ENCODE results near the gene TNS3. TPM values are rescaled to one million over a fixed set of nuclear protein-coding genes. Genes with fewer than 3 reads are reported as not detected.
A peak's percentile ranks its signal among the peaks of the same experiment; 100 is the strongest.

Gene TNS3
- total RNA-seq, 5 donors from 2014 or later (not counting 1 experiment from before 2014, with no cell fraction given): 0.58 to 3.7 (median 2.0) TPM

DNA sequence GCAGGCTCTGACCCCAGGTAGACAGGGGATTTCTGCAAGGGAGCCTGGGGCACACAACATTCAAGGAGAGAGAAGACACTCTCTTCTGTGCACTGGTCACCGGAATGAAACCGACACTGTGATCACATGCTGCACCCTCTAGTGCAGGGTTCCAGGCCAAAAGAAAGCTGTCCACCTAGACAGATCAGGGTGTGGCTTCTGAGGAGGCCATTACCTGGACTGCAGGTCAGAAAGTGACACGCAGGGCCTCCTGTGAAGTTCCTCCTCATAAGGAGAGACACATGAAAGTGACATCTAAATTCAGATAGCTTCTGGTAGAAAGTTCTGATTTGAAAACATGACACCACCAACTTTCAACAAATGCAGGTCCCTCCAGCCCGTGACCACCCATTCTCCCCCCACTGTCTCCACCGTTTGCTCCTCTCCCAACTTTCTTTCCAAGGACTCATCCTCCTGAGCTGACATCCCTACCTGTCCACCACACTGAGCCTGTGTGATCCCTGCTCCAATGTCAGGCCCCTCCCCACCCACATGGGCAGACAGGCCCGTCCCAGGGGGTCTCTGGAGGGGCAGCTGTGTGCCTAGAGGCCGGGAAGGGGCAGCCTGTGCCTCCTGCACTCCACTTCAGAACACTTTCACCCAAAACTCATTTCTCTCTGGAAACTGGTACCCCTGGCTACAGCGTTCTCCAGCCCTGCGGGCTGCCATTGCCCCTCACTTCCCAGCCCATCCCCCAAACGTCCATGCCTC is 198.0 kb downstream of the TNS3 start:
- no peaks in the 10 kb centered on the region for H3K36me3 ChIP-seq (ENCODE audit: control insufficient read depth in 2 of 2, extremely low read depth in 1 of 2, insufficient read depth in 1 of 2, low read length in 1 of 2)
- peak in 1 of 4 experiments; percentile 14 for ATAC-seq (replicated peaks in 1 of 4)

DNA sequence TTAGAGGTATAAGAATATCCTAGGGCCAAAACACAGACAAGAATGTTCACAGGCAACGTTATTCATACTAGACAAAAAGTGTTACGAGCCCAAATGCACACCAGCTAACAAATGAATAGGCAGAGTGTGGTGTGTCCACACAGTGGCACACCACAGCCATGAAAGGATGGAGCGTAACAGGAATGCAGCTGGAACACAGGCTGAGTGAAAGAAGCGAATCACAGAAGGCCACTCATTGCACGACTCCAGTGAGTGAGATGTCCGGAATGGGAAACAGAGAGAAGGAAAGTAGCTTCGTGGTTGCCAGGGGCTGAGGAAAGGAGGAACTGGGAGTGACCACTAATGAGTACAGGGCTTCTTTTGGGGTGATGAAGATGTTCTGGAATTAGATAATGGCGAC is 198.8 kb downstream of the TNS3 start:
- ChIA-PET POLR2A (no interaction called here), CTCF (no interaction called here)
- WGBS (ENCODE audit: insufficient coverage): 88% methylated on average over 7 of the region's 8 CpGs
- Histone ChIP-seq H3K4me3 (ENCODE audit: control insufficient read depth in 1 of 2, extremely low read depth in 1 of 2, low read length in 1 of 2) (no peak overlapping the region), H3K9me3 (no peaks in the 10 kb centered on the region), H3K27ac (ENCODE audit: low read length) (no peak overlapping the region), H3K36me3 (ENCODE audit: control insufficient read depth in 2 of 2, extremely low read depth in 1 of 2, insufficient read depth in 1 of 2, low read length in 1 of 2) (no peaks in the 10 kb centered on the region), H3K4me1 (ENCODE audit: control insufficient read depth in 1 of 2, extremely low read depth in 1 of 2, insufficient read depth in 2 of 2, low read length in 2 of 2) (peaks cover 0 to 5% of the 10 kb centered on the region in 2 experiments), H3K27me3 (replicated peaks in 1 of 2; ENCODE audit: control insufficient read depth in 2 of 2, extremely low read depth in 1 of 2, insufficient read depth in 2 of 2, low read length in 1 of 2) (peaks cover 0 to 21% of the 10 kb centered on the region in 2 experiments)
- H3K4me3 Mint-ChIP-seq: no peak overlapping the region
- no peaks in the 10 kb centered on the region for H3K36me3 Mint-ChIP-seq
- DNase-seq (no peak), ATAC-seq (replicated peaks in 1 of 4) (no peak)
- peaks cover 0 to 3% (median 0%) of the 10 kb centered on the region in 3 donors for H3K4me1 Mint-ChIP-seq
- no peaks in the 10 kb centered on the region for H3K9me3 Mint-ChIP-seq
- peaks cover 0 to 11% of the 10 kb centered on the region in 2 donors for H3K27me3 Mint-ChIP-seq
- H3K27ac Mint-ChIP-seq: no peak overlapping the region

More for the DNA sequence above, 198.0 kb downstream of the TNS3 start:
- 58% methylated on average over 7 of the region's 10 CpGs for WGBS (ENCODE audit: insufficient coverage)
- ChIA-PET POLR2A (no interaction called here), CTCF (interaction anchor here in 1 of 2 donors (1.2 kb wide), 1 partner anchor 10 kb away, joined by 3 read pairs; no protein-coding TSS in a partner anchor)
- Histone ChIP-seq H3K4me3 (ENCODE audit: control insufficient read depth in 1 of 2, extremely low read depth in 1 of 2, low read length in 1 of 2) (no peak overlapping the region), H3K27ac (ENCODE audit: low read length) (no peak overlapping the region), H3K27me3 (replicated peaks in 1 of 2; ENCODE audit: control insufficient read depth in 2 of 2, extremely low read depth in 1 of 2, insufficient read depth in 2 of 2, low read length in 1 of 2) (peaks cover 0 to 21% of the 10 kb centered on the region in 2 experiments), H3K9me3 (no peaks in the 10 kb centered on the region), H3K4me1 (ENCODE audit: control insufficient read depth in 1 of 2, extremely low read depth in 1 of 2, insufficient read depth in 2 of 2, low read length in 2 of 2) (peaks cover 0 to 5% of the 10 kb centered on the region in 2 experiments)
- H3K4me1 Mint-ChIP-seq: peaks cover 0 to 3% (median 0%) of the 10 kb centered on the region in 3 donors
- no peak overlapping the region for H3K27ac Mint-ChIP-seq
- H3K4me3 Mint-ChIP-seq: no peak overlapping the region
- DNase-seq: no peak
- no peaks in the 10 kb centered on the region for H3K36me3 Mint-ChIP-seq
- H3K27me3 Mint-ChIP-seq: peaks cover 0 to 11% of the 10 kb centered on the region in 2 donors
- no peaks in the 10 kb centered on the region for H3K9me3 Mint-ChIP-seq

DNA sequence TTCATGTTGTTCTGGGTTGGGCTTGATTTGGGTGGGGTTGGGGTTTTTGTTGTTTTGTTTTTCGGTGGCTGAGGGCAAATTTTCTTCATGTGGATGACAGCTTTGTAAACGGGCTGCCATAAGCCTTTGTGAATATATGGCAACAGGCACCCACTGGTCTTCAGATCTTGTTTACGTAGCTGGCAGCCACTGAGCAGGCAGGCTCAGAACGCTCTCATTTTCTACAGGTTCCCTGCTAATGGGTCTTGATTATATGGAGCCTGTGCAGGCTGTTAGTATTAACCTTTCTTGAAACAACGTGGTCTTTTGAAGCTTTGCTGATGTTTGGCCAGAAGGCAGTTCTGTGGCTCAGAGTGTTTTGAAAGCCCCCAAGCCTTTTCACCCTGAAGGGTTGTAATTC is 199.7 kb downstream of the TNS3 start:
- Histone ChIP-seq H3K27ac (ENCODE audit: low read length) (no peak overlapping the region), H3K36me3 (ENCODE audit: control insufficient read depth in 2 of 2, extremely low read depth in 1 of 2, insufficient read depth in 1 of 2, low read length in 1 of 2) (no peaks in the 10 kb centered on the region), H3K4me3 (ENCODE audit: control insufficient read depth in 1 of 2, extremely low read depth in 1 of 2, low read length in 1 of 2) (no peak overlapping the region), H3K9me3 (no peaks in the 10 kb centered on the region), H3K27me3 (replicated peaks in 1 of 2; ENCODE audit: control insufficient read depth in 2 of 2, extremely low read depth in 1 of 2, insufficient read depth in 2 of 2, low read length in 1 of 2) (peaks cover 0 to 21% of the 10 kb centered on the region in 2 experiments), H3K4me1 (ENCODE audit: control insufficient read depth in 1 of 2, extremely low read depth in 1 of 2, insufficient read depth in 2 of 2, low read length in 2 of 2) (peaks cover 0 to 5% of the 10 kb centered on the region in 2 experiments)
- H3K27ac Mint-ChIP-seq: no peak overlapping the region
- POLR2A ChIA-PET: no interaction called here
- DNase-seq (no peak), ATAC-seq (replicated peaks in 1 of 4) (no peak)
- no peak overlapping the region for H3K4me3 Mint-ChIP-seq
- no peaks in the 10 kb centered on the region for H3K9me3 Mint-ChIP-seq
- H3K27me3 Mint-ChIP-seq: peaks cover 0 to 14% of the 10 kb centered on the region in 2 donors
- 67% methylated on average over 1 of the region's 5 CpGs for WGBS (ENCODE audit: insufficient coverage)
- H3K4me1 Mint-ChIP-seq: peaks cover 0 to 3% (median 0%) of the 10 kb centered on the region in 3 donors
- H3K36me3 Mint-ChIP-seq: no peaks in the 10 kb centered on the region
- CTCF ChIA-PET: interaction anchor here in 1 of 2 donors (0.5 kb wide), 1 partner anchor 39 kb away, joined by 4 read pairs; no protein-coding TSS in a partner anchor

DNA sequence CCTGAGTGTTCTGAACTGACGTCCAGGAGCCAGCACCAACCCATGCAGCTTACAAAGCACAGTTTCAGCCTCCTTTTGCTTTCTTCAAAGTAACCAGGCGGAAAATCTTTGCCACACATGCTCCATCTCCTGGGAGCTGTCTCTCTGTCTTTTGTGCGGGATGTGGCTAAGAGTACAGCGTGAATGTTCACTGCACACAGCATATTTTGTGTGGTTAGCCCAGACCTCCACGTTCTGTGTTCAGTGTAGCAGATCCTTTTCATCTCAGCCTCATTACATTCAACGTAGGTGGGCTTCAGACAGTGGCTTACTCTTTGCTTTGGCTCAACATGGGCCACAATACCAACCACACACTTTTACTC is 200.8 kb downstream of the TNS3 start:
- Mint-ChIP-seq H3K9me3 (no peaks in the 10 kb centered on the region), H3K27ac (no peak overlapping the region), H3K4me1 (peaks cover 0 to 3% (median 0%) of the 10 kb centered on the region in 3 donors), H3K4me3 (no peak overlapping the region), H3K27me3 (peaks cover 0 to 14% of the 10 kb centered on the region in 2 donors), H3K36me3 (no peaks in the 10 kb centered on the region)
- CTCF ChIA-PET: no interaction called here
- Histone ChIP-seq H3K4me1 (ENCODE audit: control insufficient read depth in 1 of 2, extremely low read depth in 1 of 2, insufficient read depth in 2 of 2, low read length in 2 of 2) (peaks cover 0 to 5% of the 10 kb centered on the region in 2 experiments), H3K36me3 (ENCODE audit: control insufficient read depth in 2 of 2, extremely low read depth in 1 of 2, insufficient read depth in 1 of 2, low read length in 1 of 2) (no peaks in the 10 kb centered on the region), H3K27me3 (replicated peaks in 1 of 2; ENCODE audit: control insufficient read depth in 2 of 2, extremely low read depth in 1 of 2, insufficient read depth in 2 of 2, low read length in 1 of 2) (peaks cover 0 to 19% of the 10 kb centered on the region in 2 experiments), H3K27ac (ENCODE audit: low read length) (no peak overlapping the region), H3K4me3 (ENCODE audit: control insufficient read depth in 1 of 2, extremely low read depth in 1 of 2, low read length in 1 of 2) (no peak overlapping the region), H3K9me3 (no peaks in the 10 kb centered on the region)
- POLR2A ChIA-PET: no interaction called here
- 20% methylated on average over 6 of the region's 6 CpGs for WGBS (ENCODE audit: insufficient coverage)
- DNase-seq: no peak
- ATAC-seq (replicated peaks in 1 of 4): no peak

DNA sequence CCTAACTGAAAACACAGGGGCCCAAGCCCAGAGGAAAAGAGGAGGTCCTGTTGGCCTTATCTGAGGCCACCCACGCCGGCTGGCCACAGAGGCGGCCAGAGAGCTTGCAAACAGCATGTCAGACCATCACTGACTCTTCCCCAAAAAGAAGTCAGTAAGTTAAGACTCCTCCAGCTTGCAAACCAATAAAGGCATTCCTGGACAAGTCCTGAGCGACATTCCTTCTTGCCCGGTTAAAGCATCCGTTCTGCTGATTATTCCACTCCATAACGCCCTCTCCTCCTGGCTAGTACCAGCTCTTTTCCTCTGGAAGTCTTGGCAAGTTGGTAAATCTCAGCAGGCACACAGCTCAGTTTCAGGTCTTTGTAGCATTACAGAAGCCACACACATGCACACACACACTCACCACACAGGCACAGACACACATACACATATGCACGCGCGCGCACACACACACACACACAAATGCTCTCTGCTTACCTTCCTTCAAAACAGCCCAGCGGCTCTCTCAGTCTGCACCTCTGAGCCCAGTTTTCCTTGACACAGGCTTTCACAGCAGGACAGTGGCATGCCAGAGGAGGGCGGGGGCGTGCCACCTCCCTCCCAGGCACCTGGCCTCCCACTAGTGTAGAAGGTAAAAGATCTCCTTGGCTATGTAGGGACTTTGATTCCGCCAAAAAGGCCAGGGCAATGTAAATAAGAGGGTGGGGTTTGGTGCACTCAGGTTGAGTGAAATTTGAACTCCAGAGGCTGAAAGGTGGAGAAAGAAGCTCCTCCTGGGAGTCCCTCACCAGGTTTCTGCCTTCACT is 201.4 kb downstream of the TNS3 start:
- Mint-ChIP-seq H3K4me1 (peaks cover 0 to 3% (median 0%) of the 10 kb centered on the region in 3 donors), H3K27ac (no peak overlapping the region), H3K27me3 (peaks cover 0 to 13% of the 10 kb centered on the region in 2 donors), H3K9me3 (no peaks in the 10 kb centered on the region), H3K4me3 (no peak overlapping the region), H3K36me3 (no peaks in the 10 kb centered on the region)
- CTCF ChIA-PET: no interaction called here
- no peak overlapping the region for H3K27ac ChIP-seq (ENCODE audit: low read length)
- POLR2A ChIA-PET: no interaction called here
- H3K9me3 ChIP-seq: no peaks in the 10 kb centered on the region
- WGBS (ENCODE audit: insufficient coverage): 90% methylated on average over 8 of the region's 15 CpGs
- H3K27me3 ChIP-seq (replicated peaks in 1 of 2; ENCODE audit: control insufficient read depth in 2 of 2, extremely low read depth in 1 of 2, insufficient read depth in 2 of 2, low read length in 1 of 2): peaks cover 0 to 19% of the 10 kb centered on the region in 2 experiments
- DNase-seq (no peak), ATAC-seq (replicated peaks in 1 of 4) (no peak)
- no peaks in the 10 kb centered on the region for H3K36me3 ChIP-seq (ENCODE audit: control insufficient read depth in 2 of 2, extremely low read depth in 1 of 2, insufficient read depth in 1 of 2, low read length in 1 of 2)
- peaks cover 0 to 5% of the 10 kb centered on the region in 2 experiments for H3K4me1 ChIP-seq (ENCODE audit: control insufficient read depth in 1 of 2, extremely low read depth in 1 of 2, insufficient read depth in 2 of 2, low read length in 2 of 2)
- H3K4me3 ChIP-seq (ENCODE audit: control insufficient read depth in 1 of 2, extremely low read depth in 1 of 2, low read length in 1 of 2): no peak overlapping the region

DNA sequence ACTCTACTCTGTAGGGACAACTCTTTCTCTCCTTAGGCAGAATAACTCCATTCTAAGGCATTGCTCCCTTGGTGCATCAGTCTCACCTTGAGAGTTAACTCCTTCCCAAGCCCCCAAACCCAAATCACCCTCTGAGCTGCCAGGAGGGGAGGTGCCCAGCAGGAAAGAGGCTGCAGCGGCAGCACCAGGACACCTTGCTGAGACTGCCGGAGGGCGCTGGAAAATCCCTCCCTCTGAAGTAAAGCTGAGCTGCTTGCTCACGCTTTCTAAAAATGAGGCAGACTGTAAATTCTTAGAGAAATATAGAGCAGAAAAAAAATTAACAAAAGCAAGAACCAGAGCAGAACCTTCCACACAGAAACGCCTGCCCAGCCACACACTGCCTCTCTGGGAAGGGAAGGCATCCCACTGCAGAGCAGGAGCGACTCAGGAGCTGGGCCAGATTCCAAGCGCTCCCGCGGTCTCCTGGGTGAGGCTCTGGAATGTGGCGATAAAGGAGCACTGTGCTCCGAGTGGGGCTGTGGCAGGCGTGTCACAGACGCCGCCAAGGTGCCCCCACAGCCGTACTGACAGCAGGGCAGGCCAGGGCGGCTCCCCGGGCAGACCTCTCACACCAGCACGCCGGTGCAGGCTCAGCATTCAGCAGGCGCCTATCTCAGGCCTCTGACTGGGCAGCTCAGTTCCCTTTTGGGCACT is 202.1 kb downstream of the TNS3 start:
- H3K27me3 Mint-ChIP-seq: peaks cover 0 to 10% of the 10 kb centered on the region in 2 donors
- CTCF ChIA-PET: no interaction called here
- POLR2A ChIA-PET: no interaction called here

More for the DNA sequence above, 202.1 kb downstream of the TNS3 start:
- WGBS (ENCODE audit: insufficient coverage): 85% methylated on average over 19 of the region's 20 CpGs
- H3K4me3 ChIP-seq (ENCODE audit: control insufficient read depth in 1 of 2, extremely low read depth in 1 of 2, low read length in 1 of 2): no peak overlapping the region
- Mint-ChIP-seq H3K4me1 (peaks cover 0 to 3% (median 0%) of the 10 kb centered on the region in 3 donors), H3K4me3 (no peak overlapping the region), H3K36me3 (no peaks in the 10 kb centered on the region), H3K27ac (no peak overlapping the region), H3K9me3 (no peaks in the 10 kb centered on the region)
- no peaks in the 10 kb centered on the region for H3K36me3 ChIP-seq (ENCODE audit: control insufficient read depth in 2 of 2, extremely low read depth in 1 of 2, insufficient read depth in 1 of 2, low read length in 1 of 2)
- H3K9me3 ChIP-seq: no peaks in the 10 kb centered on the region
- DNase-seq (no peak), ATAC-seq (replicated peaks in 1 of 4) (no peak)
- no peak overlapping the region for H3K27ac ChIP-seq (ENCODE audit: low read length)
- H3K4me1 ChIP-seq (ENCODE audit: control insufficient read depth in 1 of 2, extremely low read depth in 1 of 2, insufficient read depth in 2 of 2, low read length in 2 of 2): peaks cover 0 to 5% of the 10 kb centered on the region in 2 experiments
- H3K27me3 ChIP-seq (replicated peaks in 1 of 2; ENCODE audit: control insufficient read depth in 2 of 2, extremely low read depth in 1 of 2, insufficient read depth in 2 of 2, low read length in 1 of 2): peaks cover 0 to 13% of the 10 kb centered on the region in 2 experiments
